Inferior parietal cortex (tissue), 1 donor: ENCODE data around the gene GRB14.
"Not testable (repeated sequence)": the region's sequence is repeated elsewhere in the genome, so short reads cannot be mapped to it uniquely, and the experiment has no call there.

Source experiments
- DNase-seq: peaks from one replicate; pipeline ENCODE4 v3.0.0-alpha.2; 2016; ENCODE audit errors: extremely low spot score

GRB14 gene

GRCh38 chr2:164495491-164496223 is 125.6 kb downstream of the GRB14 start:
- peak; percentile 86 for DNase-seq

GRCh38 chr2:164485541-164485940 is 135.7 kb downstream of the GRB14 start:
- DNase-seq, result no peak

- peak; percentile 70 for DNase-seq
These were observed 141.8 kb downstream of the GRB14 start for GRCh38 chr2:164479460-164479859.

GRCh38 chr2:164478205-164478604 is 143.1 kb downstream of the GRB14 start:
- DNase-seq, result no peak

- no peak for DNase-seq
These were observed 146.4 kb downstream of the GRB14 start for GRCh38 chr2:164474873-164475272.

- no peak for DNase-seq
These were observed 148.3 kb downstream of the GRB14 start for GRCh38 chr2:164473021-164473420.

GRCh38 chr2:164465047-164465446 is 156.2 kb downstream of the GRB14 start:
- DNase-seq, result not testable (repeated sequence)

- no peak for DNase-seq
These were observed 156.9 kb downstream of the GRB14 start for GRCh38 chr2:164464376-164464775.

- DNase-seq, result no peak
These were observed 162.5 kb downstream of the GRB14 start for GRCh38 chr2:164458792-164459191.

GRCh38 chr2:164457271-164457670 is 164.0 kb downstream of the GRB14 start:
- no peak for DNase-seq

GRCh38 chr2:164456619-164457018 is 164.7 kb downstream of the GRB14 start:
- DNase-seq, result no peak

- DNase-seq, result no peak
These were observed 167.5 kb downstream of the GRB14 start for GRCh38 chr2:164453656-164454305.

- no peak for DNase-seq
These were observed 171.0 kb downstream of the GRB14 start for GRCh38 chr2:164450278-164450677.

GRCh38 chr2:164449706-164450105 is 171.6 kb downstream of the GRB14 start:
- DNase-seq, result no peak

GRCh38 chr2:164447660-164448059 is 173.6 kb downstream of the GRB14 start:
- no peak for DNase-seq
